Islet of Langerhans (tissue), 1 donor: ENCODE results near the gene ZDHHC12.

ENCODE experiments used
- FAIRE-seq: peaks from one replicate; lab custom pipeline; 2011; peaks lifted over from hg19 to GRCh38; lab: Jason Lieb, UNC

Gene ZDHHC12

DNA sequence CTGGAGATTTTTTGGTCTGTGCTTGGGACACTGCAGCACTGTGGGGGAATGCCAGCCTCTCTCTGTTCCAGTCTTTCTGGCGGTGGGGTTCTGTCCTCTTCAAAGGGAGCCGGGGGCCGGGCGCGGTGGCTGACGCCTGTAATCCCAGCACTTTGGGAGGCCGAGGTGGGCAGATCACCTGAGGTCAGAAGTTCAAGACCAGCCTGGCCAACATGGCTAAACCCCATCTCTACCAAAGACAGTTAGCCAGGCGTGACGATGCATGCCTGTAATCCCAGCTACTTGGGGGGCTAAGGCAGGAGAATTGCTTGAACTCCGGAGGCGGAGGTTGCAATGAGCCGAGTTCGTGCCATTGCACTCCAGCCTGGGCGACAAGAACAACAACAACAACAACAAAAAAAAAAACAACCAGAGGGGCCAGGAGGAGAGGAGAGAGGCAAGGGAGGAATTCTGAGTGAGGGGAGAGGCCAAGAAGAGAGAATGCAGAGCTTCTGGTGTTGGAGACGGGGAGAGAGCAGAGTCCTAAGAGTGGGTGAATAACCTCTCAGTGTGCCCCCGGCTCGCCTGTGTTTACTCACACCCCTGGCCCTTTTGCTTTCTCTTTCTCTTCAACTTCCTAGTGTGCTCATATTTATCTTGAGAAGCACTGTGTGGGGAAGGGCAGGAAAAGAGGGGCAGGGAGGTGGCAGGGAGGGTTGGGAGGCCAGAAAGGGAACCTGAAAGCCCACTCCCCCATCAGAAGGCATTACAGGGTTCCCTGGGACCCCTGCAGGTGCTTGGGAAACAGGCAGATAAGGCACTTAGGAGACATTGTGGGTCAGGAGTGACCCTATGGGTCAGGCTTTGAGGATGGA is 38.1 kb downstream of the ZDHHC12 start:
- FAIRE-seq, result no peak

DNA sequence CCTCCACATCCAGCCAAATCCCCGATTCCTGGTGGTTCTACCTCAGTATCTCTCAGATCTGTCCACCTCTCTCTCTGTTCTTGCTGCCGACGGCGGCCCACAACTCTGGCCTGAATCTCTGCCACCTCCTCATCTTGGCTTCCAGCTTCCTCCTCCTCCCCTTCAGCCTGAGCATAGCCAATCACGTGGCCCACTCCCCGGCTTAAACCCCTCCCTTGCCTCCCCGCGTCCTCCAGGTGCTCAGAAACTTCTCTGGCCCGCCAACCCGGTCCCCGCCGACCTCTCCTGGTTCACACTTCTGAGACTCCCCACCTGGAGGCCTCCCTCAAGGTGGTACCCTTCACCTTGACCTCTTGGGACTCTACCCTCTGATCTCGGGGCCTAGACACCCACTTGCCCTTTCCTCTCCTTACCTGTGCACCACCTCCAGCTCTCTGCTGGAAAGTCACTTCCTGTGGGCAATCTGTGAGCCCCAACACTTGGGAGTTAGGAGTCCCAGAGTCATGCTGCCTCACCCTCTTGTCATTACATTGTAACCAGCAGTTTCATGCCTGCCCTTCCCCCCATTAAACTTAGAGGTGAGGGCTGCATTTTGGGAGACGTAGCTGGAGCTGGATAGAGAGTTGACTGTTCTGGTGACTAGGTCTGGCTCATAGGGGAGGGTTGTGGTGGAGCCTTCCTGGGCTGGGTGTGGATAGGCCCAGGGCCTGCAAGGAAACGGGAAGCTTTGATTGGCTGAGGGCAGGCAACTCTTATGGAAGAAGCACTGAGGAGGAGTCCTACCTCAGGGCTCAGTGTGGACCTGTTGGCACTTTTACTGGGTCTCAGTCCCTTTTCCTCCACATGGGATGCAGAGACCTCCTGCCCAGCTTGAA is 39.4 kb downstream of the ZDHHC12 start:
- no peak for FAIRE-seq

GRCh38 chr9:128684065-128684324 is 39.9 kb downstream of the ZDHHC12 start:
- FAIRE-seq, result no peak

DNA sequence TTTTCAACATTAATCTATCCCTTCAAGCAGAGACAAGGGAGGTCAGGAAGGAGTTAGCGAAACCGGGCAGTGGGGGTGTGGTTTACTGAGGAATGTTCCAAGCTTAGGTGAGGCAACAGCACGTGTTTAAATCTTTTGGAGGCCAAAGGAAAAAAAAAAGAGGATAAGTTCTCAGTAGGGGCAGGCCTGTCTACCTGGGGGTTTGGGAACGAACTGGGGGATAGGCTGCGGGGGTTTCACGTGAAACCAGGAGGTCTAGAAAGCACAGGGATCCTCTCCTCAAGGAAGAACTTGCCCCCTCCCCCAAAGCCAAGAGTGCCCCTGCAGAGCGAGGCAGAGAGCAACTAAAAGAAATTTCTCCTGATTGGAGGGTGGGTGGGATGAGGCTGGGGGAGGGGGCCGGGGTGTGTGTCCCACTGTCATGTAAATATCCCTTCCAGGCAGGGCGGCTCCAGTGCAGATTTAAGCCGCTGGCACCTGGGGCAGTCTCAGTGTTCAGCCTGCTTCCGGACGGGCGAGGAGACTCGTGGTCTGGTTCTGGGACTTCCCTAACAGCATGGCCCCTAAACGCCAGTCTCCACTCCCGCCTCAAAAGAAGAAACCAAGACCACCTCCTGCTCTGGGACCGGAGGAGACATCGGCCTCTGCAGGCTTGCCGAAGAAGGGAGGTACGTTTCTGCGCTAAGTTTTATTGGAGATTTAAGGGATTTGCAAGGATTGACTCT is 40.4 kb downstream of the ZDHHC12 start:
- FAIRE-seq, result no peak

GRCh38 chr9:128677794-128678193 is 46.1 kb downstream of the ZDHHC12 start:
- no peak for FAIRE-seq

DNA sequence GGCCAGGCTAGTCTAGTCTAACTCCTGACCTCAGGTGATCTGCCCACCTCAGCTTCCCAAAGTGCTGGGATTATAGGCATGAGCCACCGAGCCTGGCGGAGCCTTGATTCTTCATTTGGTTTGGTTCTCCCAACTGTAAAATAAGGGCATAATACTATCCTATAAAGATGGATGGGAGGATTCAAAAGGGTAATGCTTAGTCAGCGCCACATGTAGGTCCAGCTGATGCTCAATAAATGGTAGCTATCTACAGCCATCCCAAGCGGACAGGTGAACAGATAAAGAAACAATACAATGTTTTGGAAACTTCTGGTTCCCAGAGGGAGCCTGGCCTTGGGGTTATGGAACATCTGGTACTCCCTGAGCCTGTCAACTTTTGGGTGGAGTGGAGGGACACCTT is 48.5 kb downstream of the ZDHHC12 start:
- FAIRE-seq, result no peak
